Embryonic facial prominence (tissue), 1 donor: ENCODE results near the gene CECR2.
"Not testable (repeated sequence)": the region's sequence is repeated elsewhere in the genome, so short reads cannot be mapped to it uniquely, and the experiment has no call there.

Experiments used
- DNase-seq: peaks from one replicate; pipeline ENCODE4 v3.0.0-alpha.2; 2016; ENCODE audit errors: extremely low spot score

The CECR2 gene

DNA sequence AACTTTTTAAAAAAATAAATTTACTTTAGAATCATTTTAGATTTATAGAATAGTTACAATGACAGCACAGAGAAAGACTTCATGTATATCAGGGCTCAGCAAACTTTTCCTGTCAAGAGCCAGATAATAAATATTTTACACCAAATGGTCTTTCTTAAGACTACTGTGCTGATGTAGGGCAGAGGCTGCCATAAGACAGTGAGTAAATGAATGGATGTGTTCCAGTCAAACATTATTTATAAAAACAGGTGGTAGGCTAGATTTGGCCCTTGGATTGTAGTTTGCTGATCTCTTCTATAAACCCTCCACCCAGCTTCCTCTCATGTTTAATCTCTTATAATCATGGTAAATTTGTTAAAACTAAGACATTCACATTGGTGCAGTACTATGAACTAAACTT lies 33.0 kb downstream of the CECR2 start:
- DNase-seq, result no peak

GRCh38 chr22:17403906-17404305 lies 34.6 kb downstream of the CECR2 start:
- no peak for DNase-seq

GRCh38 chr22:17407643-17408042 lies 38.4 kb downstream of the CECR2 start:
- no peak for DNase-seq

DNA sequence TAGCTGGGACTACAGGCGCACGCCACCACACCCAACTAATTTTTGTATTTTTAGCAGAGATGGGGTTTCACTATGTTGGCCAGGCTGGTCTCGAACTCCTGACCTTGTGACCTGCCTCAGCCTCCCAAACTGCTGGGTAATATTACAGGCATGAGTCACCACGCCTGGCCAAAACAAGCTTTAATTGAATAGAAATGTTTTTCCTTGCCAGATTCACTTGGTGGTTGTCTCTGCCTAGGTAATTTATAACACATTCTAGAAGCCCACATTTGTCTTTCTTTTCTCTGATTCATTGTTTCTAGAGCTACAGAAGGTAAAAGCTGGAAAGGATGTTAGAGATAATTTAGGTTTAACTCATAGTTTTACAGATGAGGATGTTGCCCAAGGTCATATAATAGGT lies 41.3 kb downstream of the CECR2 start:
- DNase-seq, result no peak

- DNase-seq, result no peak
Measured at GRCh38 chr22:17411213-17411612, 42.0 kb downstream of the CECR2 start.

- DNase-seq, result no peak
Measured at GRCh38 chr22:17412232-17412631, 43.0 kb downstream of the CECR2 start.

DNA sequence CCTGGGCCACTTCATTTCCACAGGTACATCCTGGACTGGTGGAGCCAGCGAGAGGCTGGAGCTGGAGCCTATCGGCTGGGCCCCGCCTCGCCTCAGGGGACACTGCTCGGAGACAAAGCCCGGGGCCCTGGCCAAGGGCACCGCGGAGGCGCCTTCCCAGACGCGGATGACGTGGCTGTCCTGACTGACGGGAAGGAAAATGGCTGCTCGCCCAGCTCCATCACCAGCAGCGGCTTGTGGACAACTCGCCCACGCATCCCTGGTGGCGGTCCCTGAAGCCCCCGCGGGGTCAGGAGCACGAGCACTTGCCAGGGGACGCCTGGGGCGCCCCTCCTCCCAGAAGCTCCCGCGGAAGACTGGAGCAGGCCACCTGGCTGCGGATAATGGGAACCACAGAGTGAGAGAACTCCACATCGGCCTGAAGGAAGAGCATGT lies 49.6 kb downstream of the CECR2 start:
- DNase-seq, result no peak

DNA sequence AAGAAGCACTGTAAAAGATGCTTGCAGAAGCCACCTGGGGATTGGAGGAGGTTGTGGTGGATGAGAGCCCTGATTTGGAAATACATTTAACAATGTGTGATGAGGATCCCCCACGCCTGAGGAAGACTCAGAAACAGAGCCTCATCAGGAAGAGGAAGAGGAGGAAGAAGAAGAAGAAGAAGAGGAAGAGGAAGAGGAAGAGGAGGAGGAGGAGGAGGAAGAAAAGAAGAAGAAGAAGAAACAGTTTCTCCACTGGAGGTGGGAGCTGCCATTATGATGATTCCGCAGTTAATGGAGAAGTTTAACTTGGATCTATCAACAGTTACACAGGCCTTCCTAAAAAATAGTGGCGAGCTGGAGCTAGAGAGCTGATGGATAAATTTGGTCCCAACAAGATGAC lies 50.1 kb downstream of the CECR2 start:
- DNase-seq, result no peak

GRCh38 chr22:17422736-17423343 lies 53.6 kb downstream of the CECR2 start:
- DNase-seq, result no peak

DNA sequence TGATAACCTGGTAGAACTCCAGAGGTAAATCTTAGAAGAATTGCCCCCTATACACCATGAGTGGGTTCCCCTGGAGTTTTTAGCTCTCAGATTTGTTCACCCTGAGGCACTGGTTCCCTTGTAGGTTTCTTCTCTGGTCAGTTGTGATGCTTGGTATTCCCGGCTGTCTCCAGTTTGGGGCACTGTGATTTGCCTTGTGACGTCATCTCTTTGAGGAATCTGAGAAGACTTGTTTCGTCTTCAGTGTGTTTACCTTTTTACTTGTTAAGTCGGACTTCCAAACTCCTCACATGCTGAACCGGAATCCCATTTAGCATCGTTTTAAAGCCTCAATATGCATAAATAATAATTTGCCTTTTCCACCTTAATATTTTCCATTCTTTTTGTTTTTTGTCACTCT lies 54.4 kb downstream of the CECR2 start:
- no peak for DNase-seq

- DNase-seq, result not testable (repeated sequence)
Measured at GRCh38 chr22:17427528-17427927, 58.3 kb downstream of the CECR2 start.

DNA sequence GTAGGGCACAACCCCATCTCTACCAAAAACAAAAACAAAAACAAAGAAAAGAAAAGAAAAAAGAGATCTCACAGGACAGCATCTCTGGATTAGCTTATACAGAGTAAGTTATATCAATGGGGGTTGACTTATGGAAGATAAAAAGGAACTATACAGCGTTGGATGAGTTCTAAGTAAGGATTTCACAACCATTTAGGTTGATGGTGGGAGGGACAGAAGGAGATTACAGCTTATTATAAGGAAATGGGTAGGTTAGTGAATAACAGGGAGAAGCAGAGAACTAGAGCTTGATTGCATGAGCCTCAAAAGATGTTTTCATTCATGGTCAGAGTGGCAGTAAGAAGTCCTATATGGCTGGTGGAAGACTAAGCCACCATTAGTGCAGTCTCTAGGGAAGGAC lies 60.3 kb downstream of the CECR2 start:
- no peak for DNase-seq

- DNase-seq, result no peak
Measured at GRCh38 chr22:17430412-17430811, 61.2 kb downstream of the CECR2 start.

DNA sequence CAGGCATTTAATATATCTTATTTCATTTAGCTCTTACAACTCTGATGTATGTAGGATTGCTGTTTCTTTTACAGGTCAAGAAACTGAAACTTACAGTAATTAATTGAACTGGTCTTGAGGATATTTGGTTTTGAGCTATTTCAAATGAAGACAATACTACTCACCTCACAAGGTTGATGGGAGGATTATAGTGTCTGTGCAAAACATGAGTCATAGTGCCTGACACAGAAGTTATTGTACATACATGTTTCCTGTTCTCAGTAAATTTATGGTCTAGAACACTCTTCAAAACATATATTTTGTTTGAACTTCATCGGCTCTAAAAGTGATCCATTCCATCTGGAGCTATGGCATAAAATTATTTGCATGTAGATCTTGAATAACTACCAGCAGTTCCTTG lies 61.9 kb downstream of the CECR2 start:
- DNase-seq, result no peak

GRCh38 chr22:17434856-17435255 lies 65.6 kb downstream of the CECR2 start:
- DNase-seq, result no peak

- no peak for DNase-seq
Measured at GRCh38 chr22:17435375-17435774, 66.1 kb downstream of the CECR2 start.

- peak; percentile 6 for DNase-seq
Measured at GRCh38 chr22:17436382-17436980, 67.2 kb downstream of the CECR2 start.

- no peak for DNase-seq
Measured at GRCh38 chr22:17436981-17437412, 67.7 kb downstream of the CECR2 start.

GRCh38 chr22:17438026-17438425 lies 68.8 kb downstream of the CECR2 start:
- DNase-seq, result no peak

- DNase-seq, result no peak
Measured at GRCh38 chr22:17441326-17441725, 72.1 kb downstream of the CECR2 start.

DNA sequence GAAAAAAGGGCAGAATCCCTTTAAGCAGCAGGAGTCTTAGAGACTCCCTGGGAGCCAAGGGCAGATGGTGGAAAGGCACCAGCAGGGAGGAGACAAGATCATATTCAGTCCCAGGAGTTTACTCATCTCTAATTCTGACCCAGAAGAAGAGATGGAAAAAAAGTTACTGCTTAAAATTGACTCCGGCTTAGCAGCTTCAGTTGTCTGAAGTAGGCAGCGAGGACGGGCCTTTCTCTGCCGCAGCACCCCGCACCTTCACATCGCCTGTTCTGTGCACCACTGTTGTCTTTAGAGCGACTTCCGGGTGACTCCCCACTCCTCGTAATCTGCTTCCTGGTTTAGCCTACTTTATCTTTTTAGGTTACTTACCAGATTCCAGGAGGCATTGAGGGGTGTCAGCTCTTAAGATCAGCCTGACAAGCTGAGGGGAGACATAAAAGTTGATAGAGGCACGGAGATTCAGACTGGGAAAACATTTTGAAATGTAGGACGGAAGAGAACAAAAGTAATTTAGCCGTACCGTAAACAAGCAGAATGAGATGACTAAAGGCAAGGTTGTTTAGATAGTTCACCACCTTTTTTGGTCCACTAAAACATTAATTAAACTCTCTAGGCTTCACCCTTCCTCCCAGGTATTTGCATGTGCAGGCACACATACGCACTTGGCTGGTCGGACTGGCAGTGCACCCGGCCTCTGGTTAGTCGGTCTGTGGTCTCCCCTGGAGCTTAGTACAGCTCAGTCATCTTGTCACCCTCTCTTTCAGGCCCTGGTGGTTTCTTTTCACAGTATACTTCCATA lies 74.3 kb downstream of the CECR2 start:
- DNase-seq, result no peak

DNA sequence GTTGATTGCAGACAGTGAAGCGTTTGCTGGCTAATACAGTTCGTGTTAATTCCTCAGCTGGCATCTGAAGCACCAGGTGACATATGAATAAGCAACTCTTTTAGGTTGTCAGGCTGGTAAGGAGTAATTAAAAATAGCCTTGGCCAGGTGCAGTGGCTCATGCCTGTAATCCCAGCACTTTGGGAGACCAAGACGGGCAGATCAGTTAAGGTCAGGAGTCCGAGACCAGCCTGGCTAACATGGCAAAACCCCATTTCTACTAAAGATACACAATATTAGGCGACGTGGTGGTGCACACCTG lies 74.9 kb downstream of the CECR2 start:
- DNase-seq, result no peak

DNA sequence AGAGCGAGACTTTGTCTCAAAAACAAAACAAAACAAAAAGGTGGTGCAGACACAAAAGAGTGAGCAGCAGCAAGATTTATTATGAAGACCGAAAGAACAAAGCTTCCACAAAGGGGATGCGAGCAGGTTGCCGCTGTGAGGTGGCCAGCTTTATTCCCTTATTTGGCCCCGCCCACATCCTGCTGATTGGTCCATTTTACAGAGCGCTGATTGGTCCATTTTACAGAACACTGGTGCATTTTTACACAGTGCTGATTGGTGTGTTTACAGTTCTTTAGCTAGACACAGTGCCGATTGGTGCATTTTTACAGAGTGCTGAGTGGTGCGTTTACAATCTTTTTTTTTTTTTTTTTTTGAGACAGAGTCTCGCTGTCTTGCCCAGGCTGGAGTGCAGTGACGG lies 77.4 kb downstream of the CECR2 start:
- DNase-seq, result no peak
